ENCODE measurements around the gene ELN. TPM values are rescaled to one million over a fixed set of nuclear protein-coding genes. Genes with fewer than 3 reads are reported as not detected.

The ELN gene
- total and polyA plus RNA-seq, 2 donors (not counting 3 experiments of a cell fraction or from before 2014, with no cell fraction given): 1.7 to 2.6 TPM

GRCh38 chr7:73995330-73995729 is 32.6 kb upstream of the ELN start:
- no peak overlapping the region for H3K27ac ChIP-seq (ENCODE audit: insufficient read depth, low read depth, low read length)
- intact Hi-C loops (cut with micrococcal nuclease) (no loop called here), dilution Hi-C loops (cut with MboI; ENCODE audit: extremely low pct_ligation_motif_present, low sequenced_read_pairs) (no loop called here)
- no peaks in the 10 kb centered on the region for H3K79me2 ChIP-seq (ENCODE audit: control insufficient read depth, insufficient read depth, low read length)
- H3K4me2 ChIP-seq (ENCODE audit: insufficient read depth, low read length): no peak overlapping the region
- ChIA-PET POLR2A (no interaction called here), CTCF (interaction anchor here (6.5 kb wide), 1 partner anchor 30 kb away, joined by 37 read pairs; no protein-coding TSS in a partner anchor)
- DNase-seq (ENCODE audit: low read depth, low spot score): no peak
- no peaks in the 10 kb centered on the region for H3K9me3 ChIP-seq (replicated peaks; ENCODE audit: control insufficient read depth, insufficient read depth, low read length)
- H3K9me1 ChIP-seq (replicated peaks; ENCODE audit: control insufficient read depth, extremely low read depth, insufficient read depth, low read length): no peaks in the 10 kb centered on the region
- H3K27me3 ChIP-seq (ENCODE audit: control insufficient read depth in 2 of 2, insufficient read depth in 2 of 2, low read length in 2 of 2): no peaks in the 10 kb centered on the region
- TF ChIP-seq GATA2 (IDR thresholded peaks at IDR 0.05; ENCODE audit: insufficient read depth, insufficient read length, low read depth, low read length): no peak
- TF ChIP-seq CTCF (IDR thresholded peaks at IDR 0.05; ENCODE audit: extremely low read depth in 1 of 2, insufficient read depth in 1 of 2, low read depth in 1 of 2, low read length in 2 of 2): no peak
- no peak for TF ChIP-seq EZH2 (IDR thresholded peaks at IDR 0.05; ENCODE audit: borderline replicate concordance, low read depth, low read length, severe bottlenecking)
- no peak for TF ChIP-seq POLR2A (IDR thresholded peaks at IDR 0.05; ENCODE audit: low read depth, low read length)
- TF ChIP-seq JUN (IDR thresholded peaks at IDR 0.05; ENCODE audit: borderline replicate concordance, insufficient read depth, insufficient read length, low read depth): no peak
- TF ChIP-seq, protein P1, sequence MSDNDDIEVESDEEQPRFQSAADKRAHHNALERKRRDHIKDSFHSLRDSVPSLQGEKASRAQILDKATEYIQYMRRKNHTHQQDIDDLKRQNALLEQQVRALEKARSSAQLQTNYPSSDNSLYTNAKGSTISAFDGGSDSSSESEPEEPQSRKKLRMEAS (IDR thresholded peaks at IDR 0.05; ENCODE audit: insufficient read depth, insufficient read length): no peak
- TF ChIP-seq POLR2AphosphoS5 (IDR thresholded peaks at IDR 0.05; ENCODE audit: insufficient read depth, low read depth, low read length): no peak
- no peak for TF ChIP-seq MYC (IDR thresholded peaks at IDR 0.05; ENCODE audit: low read depth, low read length)
- no peak for TF ChIP-seq FOS (IDR thresholded peaks at IDR 0.05; ENCODE audit: borderline replicate concordance, insufficient read depth, low read length)
- no peak for FAIRE-seq
- BruUV-seq (replicated peaks): no TSS peak
- no peak overlapping the region for H3K4me3 ChIP-seq (replicated peaks in 1 of 3; ENCODE audit: insufficient read depth in 1 of 3, low read depth in 1 of 3, low read length in 3 of 3)
- no peaks in the 10 kb centered on the region for H3K36me3 ChIP-seq (ENCODE audit: control insufficient read depth in 2 of 2, extremely low read depth in 1 of 2, insufficient read depth in 2 of 2, low read length in 2 of 2)
- no peaks in the 10 kb centered on the region for H4K20me1 ChIP-seq (replicated peaks; ENCODE audit: control insufficient read depth, extremely low read depth, insufficient read depth, low read length)
- H2AFZ ChIP-seq (ENCODE audit: low read depth, low read length): no peak overlapping the region
- no peak overlapping the region for H3K9ac ChIP-seq (replicated peaks; ENCODE audit: extremely low read depth, insufficient read depth, low read length)
- H3K4me1 ChIP-seq (ENCODE audit: control insufficient read depth, extremely low read depth, insufficient read depth, low read length): no peaks in the 10 kb centered on the region

All from endothelial cell of umbilical vein (primary cell).